Adrenal gland (tissue), 5 donors: ENCODE measurements around the gene ARHGAP12.

Experiments
- CTCF ChIP-seq, 6 experiments: fragments of 450-650 bp in 4 of 6; fragments of 200-600 bp in 2 of 6; sonication (generic) in 1 of 6; IDR thresholded peaks; 1 replicate in 5 of 6; 2 replicates in 1 of 6; pipeline versions ENCODE4 v1.5.1 to v1.8.0; 2016 to 2021; ENCODE audit warnings: antibody characterized with exemption in 6 of 6, mild to moderate bottlenecking in 2 of 6, moderate library complexity in 1 of 6
- POLR2A ChIP-seq, 2 donors: fragments of 450-650 bp; IDR thresholded peaks; one replicate each; pipeline ENCODE4 v1.6.1; 2017; ENCODE audit warnings: antibody characterized with exemption in 2 of 2, mild to moderate bottlenecking in 2 of 2, moderate library complexity in 1 of 2
- donor health status: DM: no; HTN: no; CAD: no.

DNA sequence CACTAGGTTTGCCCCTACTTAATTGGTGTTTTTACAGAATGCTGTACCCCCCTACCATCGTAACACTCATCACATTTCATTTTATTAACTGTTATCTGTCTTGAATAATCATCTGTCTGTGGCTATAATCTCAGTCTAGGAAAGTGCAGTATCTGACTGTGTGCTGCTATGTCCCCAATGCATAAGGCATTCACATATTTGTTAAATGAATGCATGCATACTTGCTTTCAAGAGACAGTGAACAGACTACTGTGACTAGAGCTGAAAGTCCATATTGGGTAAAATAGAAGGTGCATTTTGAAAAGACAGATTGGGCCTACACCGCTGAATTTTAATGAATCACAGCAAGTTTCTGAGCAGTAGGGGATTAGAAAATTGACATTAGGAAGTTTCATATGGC, 112.3 kb downstream of the ARHGAP12 start:
- TF ChIP-seq CTCF (IDR thresholded peaks at IDR 0.05): no peak
- TF ChIP-seq POLR2A (IDR thresholded peaks at IDR 0.05): no peak
